NCI-H446 (cell line): ENCODE results near the gene RNF14.
"Not testable (repeated sequence)": the region's sequence is repeated elsewhere in the genome, so short reads cannot be mapped to it uniquely, and the experiment has no call there.

ENCODE experiments used
- DNase-seq, 2 experiments: peaks; one replicate each; lab custom pipeline; 2025; lab: John Stamatoyannopoulos, UW

Gene RNF14

GRCh38 chr5:141968914-141969608, at the start of gene RNF14:
Gene RNF14, plus strand, starts transcription at chr5:141969105. Its CDS starts 4,484 bp downstream, at chr5:141973589.
- DNase-seq: peak; percentile 79 to 88

- DNase-seq: no peak
These were observed 49.4 kb upstream of the RNF14 start for GRCh38 chr5:141919218-141920119.

- no peak for DNase-seq
These were observed 48.1 kb upstream of the RNF14 start for GRCh38 chr5:141920771-141921170.

GRCh38 chr5:141922827-141923447, 46.0 kb upstream of the RNF14 start:
- not testable (repeated sequence) for DNase-seq

GRCh38 chr5:141923448-141924313, 45.2 kb upstream of the RNF14 start, which contains the start of gene DELE1:
Gene DELE1, plus strand, starts transcription at chr5:141923871. Its CDS starts 71 bp downstream, at chr5:141923942.
- DNase-seq: peak; percentile 90

- no peak for DNase-seq
These were observed 42.5 kb upstream of the RNF14 start for GRCh38 chr5:141926434-141926833.

GRCh38 chr5:141928051-141928450, 40.9 kb upstream of the RNF14 start:
- no peak for DNase-seq

GRCh38 chr5:141929398-141930058, 39.4 kb upstream of the RNF14 start:
- no peak for DNase-seq

- DNase-seq: no peak
These were observed 37.2 kb upstream of the RNF14 start for GRCh38 chr5:141931694-141932093.

- DNase-seq: no peak
These were observed 35.8 kb upstream of the RNF14 start for GRCh38 chr5:141933151-141933550.

GRCh38 chr5:141934099-141934844, 34.6 kb upstream of the RNF14 start:
- DNase-seq: no peak

GRCh38 chr5:141935538-141935937, 33.4 kb upstream of the RNF14 start:
- DNase-seq: no peak

GRCh38 chr5:141940695-141941271, 28.1 kb upstream of the RNF14 start:
- DNase-seq: no peak

- no peak for DNase-seq
These were observed 27.6 kb upstream of the RNF14 start for GRCh38 chr5:141941307-141941706.

- DNase-seq: no peak
These were observed 27.1 kb upstream of the RNF14 start for GRCh38 chr5:141941779-141942178.

GRCh38 chr5:141942185-141942857, 26.6 kb upstream of the RNF14 start:
- no peak for DNase-seq

GRCh38 chr5:141944076-141944475, 24.8 kb upstream of the RNF14 start:
- no peak for DNase-seq

GRCh38 chr5:141945511-141946051, 23.3 kb upstream of the RNF14 start:
- no peak for DNase-seq

- no peak for DNase-seq
These were observed 21.6 kb upstream of the RNF14 start for GRCh38 chr5:141947316-141947715.
